Measurements from ENCODE around the gene VWA5A.

Gene VWA5A

GRCh38 chr11:124090996-124091395 lies 24.3 kb upstream of the VWA5A start:
- DNase-seq (ENCODE audit: low read depth): no peak
- H3K4me3 ChIP-seq (ENCODE audit: control insufficient read depth, low read depth, low read length): no peak overlapping the region
- TF ChIP-seq, protein P1, sequence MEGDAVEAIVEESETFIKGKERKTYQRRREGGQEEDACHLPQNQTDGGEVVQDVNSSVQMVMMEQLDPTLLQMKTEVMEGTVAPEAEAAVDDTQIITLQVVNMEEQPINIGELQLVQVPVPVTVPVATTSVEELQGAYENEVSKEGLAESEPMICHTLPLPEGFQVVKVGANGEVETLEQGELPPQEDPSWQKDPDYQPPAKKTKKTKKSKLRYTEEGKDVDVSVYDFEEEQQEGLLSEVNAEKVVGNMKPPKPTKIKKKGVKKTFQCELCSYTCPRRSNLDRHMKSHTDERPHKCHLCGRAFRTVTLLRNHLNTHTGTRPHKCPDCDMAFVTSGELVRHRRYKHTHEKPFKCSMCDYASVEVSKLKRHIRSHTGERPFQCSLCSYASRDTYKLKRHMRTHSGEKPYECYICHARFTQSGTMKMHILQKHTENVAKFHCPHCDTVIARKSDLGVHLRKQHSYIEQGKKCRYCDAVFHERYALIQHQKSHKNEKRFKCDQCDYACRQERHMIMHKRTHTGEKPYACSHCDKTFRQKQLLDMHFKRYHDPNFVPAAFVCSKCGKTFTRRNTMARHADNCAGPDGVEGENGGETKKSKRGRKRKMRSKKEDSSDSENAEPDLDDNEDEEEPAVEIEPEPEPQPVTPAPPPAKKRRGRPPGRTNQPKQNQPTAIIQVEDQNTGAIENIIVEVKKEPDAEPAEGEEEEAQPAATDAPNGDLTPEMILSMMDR (conservative IDR thresholded peaks at IDR 0.05; ENCODE audit: control insufficient read depth, insufficient read depth, low read depth, low read length): no peak

DNA sequence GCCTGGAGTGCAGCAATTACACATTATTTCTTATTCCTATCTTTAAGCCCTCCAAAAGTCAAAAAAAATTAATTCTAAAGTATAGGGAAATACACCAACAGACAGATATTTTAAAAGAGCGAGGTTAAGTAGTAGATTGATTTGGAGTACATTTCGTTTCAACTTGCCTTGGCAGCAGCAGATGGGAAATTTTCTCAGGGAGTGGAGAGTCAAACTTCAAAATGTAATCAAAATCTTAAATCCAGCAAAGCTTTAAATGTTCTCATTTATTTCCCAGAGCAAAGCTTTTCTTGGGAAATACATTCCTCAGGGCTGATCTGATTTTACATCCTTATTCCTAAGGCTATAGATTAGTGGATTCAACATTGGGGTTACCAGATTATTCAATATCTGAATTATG lies 21.9 kb upstream of the VWA5A start:
- no peak overlapping the region for H3K4me3 ChIP-seq (ENCODE audit: control insufficient read depth, low read depth, low read length)
- TF ChIP-seq, protein P1 (conservative IDR thresholded peaks at IDR 0.05; ENCODE audit: control insufficient read depth, insufficient read depth, low read depth, low read length): no peak
- no peak for DNase-seq (ENCODE audit: low read depth)

- no peak for DNase-seq (ENCODE audit: low read depth)
- TF ChIP-seq, protein P1 (conservative IDR thresholded peaks at IDR 0.05; ENCODE audit: control insufficient read depth, insufficient read depth, low read depth, low read length): no peak
Observed at GRCh38 chr11:124094731-124095130, 20.5 kb upstream of the VWA5A start.

GRCh38 chr11:124096364-124096763 lies 18.9 kb upstream of the VWA5A start:
- no peak overlapping the region for H3K4me3 ChIP-seq (ENCODE audit: control insufficient read depth, low read depth, low read length)
- TF ChIP-seq, protein P1 (conservative IDR thresholded peaks at IDR 0.05; ENCODE audit: control insufficient read depth, insufficient read depth, low read depth, low read length): no peak
- no peak for DNase-seq (ENCODE audit: low read depth)

More at GRCh38 chr11:124094731-124095130, 20.5 kb upstream of the VWA5A start:
- no peak overlapping the region for H3K4me3 ChIP-seq (ENCODE audit: control insufficient read depth, low read depth, low read length)

DNA sequence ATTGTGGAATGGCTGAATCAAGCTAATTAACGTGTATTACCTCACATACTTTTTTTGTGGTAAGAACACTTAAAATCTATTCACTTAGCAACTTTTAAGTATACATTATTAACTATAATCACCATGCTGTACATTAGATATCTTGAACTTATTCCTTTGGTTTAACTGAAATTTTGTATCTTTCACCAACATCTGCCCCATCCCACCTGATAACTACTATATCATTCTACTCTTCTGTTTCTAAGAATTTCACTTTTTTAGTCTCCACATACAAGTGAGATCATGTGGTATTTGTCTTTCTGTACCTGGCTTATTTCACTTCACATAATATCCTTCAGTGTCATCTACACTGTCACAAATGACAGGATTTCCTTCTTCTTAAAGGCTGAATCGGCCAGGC lies 17.1 kb upstream of the VWA5A start:
- no peak for DNase-seq (ENCODE audit: low read depth)
- TF ChIP-seq, protein P1 (conservative IDR thresholded peaks at IDR 0.05; ENCODE audit: control insufficient read depth, insufficient read depth, low read depth, low read length): no peak
- no peak overlapping the region for H3K4me3 ChIP-seq (ENCODE audit: control insufficient read depth, low read depth, low read length)

GRCh38 chr11:124101737-124102136 lies 13.5 kb upstream of the VWA5A start:
- TF ChIP-seq, protein P1 (conservative IDR thresholded peaks at IDR 0.05; ENCODE audit: control insufficient read depth, insufficient read depth, low read depth, low read length): no peak
- no peak for DNase-seq (ENCODE audit: low read depth)
- H3K4me3 ChIP-seq (ENCODE audit: control insufficient read depth, low read depth, low read length): no peak overlapping the region

GRCh38 chr11:124108156-124108555 lies 7.1 kb upstream of the VWA5A start:
- H3K4me3 ChIP-seq (ENCODE audit: control insufficient read depth, low read depth, low read length): no peak overlapping the region
- peak; percentile 41 for DNase-seq (ENCODE audit: low read depth)
- TF ChIP-seq, protein P1 (conservative IDR thresholded peaks at IDR 0.05; ENCODE audit: control insufficient read depth, insufficient read depth, low read depth, low read length): peak; percentile 29

Measured in fibroblast of mammary gland (primary cell).